HT1080 (cell line): Measurements from ENCODE around the gene TNP2. TPM values are rescaled to one million over a fixed set of nuclear protein-coding genes. Genes with fewer than 3 reads are reported as not detected.

Experiments
- DNase-seq: peaks from one replicate; pipeline ENCODE4 v3.0.0-alpha.2; 2015; ENCODE audit warnings: low read depth
- polyA plus RNA-seq, 2 experiments: library from polyadenylated mRNA; depleted of rRNA; stranded (reverse); fragments of >200 nt; gene quantifications; 2 replicates each; pipeline ENCODE4 v1.2.3, GENCODE V29; 2015
- total RNA-seq: library from RNA; depleted of rRNA; stranded (reverse); fragments of >200 nt; shearing (Covaris generic); gene quantifications from 2 replicates; pipeline ENCODE4 v1.2.3, GENCODE V29; 2014; rRNA removed

The TNP2 gene
- total RNA-seq: not detected in 2 replicates
- not detected in 2 replicates for polyA plus RNA-seq (2015; cell fraction: cytosol; rRNA removed)
- polyA plus RNA-seq (2015; cell fraction: nucleus; rRNA removed): not detected in 2 replicates

DNA sequence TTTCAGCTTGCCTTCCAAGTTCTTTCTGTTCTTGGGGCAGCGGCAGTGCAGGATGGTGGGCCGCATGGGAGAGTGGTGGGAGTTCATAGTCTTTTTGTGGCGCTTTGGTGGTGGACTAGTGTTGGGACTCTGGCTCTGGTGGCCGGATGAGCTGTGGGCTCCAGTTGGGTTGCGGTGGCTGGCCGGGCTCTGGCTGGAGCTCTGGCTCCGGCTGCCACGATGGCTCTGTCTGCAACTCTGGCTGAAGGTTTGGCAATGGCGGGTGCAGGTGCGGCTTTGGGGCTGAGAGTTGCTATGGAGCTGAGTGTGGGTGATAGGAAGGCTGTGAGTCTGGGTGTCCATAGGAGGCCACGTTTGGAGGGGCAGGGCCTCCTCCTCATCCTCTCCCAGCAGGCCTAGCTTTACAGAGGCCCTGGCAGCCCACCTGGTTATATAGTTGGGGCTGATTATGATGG, at the start of gene TNP2:
TNP2 (minus strand) TSS at position 405 of the 455 bp plus-strand sequence; CDS start at position 342, 63 bp downstream.
- no peak for DNase-seq

GRCh38 chr16:11318817-11319216, 49.7 kb upstream of the TNP2 start:
- no peak for DNase-seq

DNA sequence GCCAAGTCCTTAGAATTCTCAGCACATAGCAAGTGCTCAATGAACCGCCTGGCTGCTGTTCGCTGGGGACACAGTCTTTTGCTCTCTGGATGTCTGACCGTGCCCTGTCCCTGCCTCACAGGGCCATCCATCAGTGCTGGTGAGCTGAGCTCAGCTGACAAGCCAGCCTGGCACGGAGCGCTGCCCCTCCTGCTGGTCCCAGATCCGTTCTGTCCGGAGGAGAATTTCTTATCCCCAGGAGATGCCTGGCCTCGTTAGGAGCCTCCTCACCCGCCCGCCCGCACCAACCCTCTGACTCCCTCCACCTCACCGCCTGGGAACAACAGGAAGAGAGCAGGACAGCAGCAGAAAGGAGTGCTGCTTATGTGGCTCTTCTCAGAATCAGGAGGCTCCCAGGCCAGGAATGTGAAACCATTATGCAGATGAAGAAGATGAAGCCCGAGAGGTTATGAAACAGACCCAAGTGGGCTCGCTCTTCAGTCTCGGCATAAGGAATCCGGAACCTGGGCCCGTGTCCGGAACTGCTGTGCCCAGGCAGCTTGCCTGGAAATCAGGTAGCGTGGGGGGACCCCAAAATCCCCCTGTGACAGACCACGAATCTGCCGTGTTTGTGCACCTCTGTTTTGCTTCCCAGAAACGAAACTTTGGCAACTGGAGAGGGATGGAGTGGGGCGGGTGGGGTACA, 47.3 kb upstream of the TNP2 start:
- DNase-seq: no peak

GRCh38 chr16:11315510-11315909, 46.4 kb upstream of the TNP2 start:
- peak; percentile 88 for DNase-seq

DNA sequence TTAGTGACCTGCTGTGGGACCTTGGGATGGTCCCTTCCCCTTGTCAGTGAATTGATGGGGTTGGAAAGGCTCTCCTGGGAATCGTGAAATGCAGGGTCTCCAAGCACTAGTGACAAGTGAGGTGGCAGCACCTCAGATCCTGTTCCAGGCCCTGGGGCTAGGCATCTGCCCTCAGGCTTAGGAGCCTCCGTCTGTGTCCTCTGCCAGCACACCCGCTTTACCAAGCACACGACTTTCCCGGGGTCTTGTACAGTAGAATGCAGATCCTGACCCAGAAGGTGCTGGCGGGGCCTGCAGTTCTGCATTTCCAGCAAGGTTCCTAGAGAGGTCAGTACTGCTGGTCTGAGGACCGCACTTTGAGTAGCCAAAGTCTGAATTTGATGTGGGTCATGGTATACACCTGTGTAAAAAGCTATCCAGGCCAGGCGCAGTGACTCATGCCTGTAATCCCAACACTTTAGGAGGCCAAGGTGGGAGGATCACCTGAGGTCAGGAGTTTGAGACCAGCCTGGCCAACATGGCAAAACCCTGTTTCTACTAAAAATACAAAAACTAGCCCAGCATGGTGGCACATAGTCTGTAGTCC, 45.3 kb upstream of the TNP2 start:
- DNase-seq: no peak

DNA sequence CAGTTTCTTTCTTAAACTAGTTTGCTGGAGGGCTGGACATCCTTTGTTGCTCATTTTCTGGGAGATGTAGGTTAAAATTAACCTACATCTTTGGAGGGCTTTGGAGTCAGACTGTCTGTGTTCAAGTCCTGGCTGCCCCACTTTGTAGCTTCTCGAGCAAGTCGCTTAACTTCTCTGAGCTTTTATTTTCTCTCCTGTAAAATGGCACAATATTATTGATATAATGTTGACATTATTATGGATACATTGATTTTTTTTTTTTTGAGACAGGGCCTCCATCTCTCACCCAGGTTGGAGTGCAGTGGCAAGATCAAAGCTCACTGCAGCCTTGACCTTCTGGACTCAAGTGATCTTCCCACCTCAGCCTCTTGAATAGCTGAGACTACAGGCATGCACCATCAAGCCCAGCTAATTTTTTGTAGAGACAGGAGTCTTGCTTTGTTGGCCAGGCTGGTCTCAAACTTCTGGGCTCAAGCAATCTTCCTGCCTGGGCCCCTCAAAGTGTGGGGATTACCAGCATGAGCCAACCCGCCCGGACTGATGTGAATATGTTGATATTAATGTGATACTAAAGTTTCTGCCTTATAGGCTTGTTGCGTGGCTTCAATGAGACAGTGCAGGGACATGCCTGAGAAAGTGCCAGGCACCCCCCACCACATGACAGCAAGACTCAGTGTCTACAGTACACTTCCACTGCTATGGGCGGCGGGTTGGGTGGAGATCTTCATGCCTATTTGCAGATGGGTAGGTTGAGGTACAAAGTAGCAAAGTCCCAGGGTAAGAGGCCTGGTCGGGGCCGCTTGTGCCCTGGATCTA, 44.6 kb upstream of the TNP2 start:
- no peak for DNase-seq

- DNase-seq: peak; percentile 49
These were observed 43.8 kb upstream of the TNP2 start for GRCh38 chr16:11312718-11313492.

DNA sequence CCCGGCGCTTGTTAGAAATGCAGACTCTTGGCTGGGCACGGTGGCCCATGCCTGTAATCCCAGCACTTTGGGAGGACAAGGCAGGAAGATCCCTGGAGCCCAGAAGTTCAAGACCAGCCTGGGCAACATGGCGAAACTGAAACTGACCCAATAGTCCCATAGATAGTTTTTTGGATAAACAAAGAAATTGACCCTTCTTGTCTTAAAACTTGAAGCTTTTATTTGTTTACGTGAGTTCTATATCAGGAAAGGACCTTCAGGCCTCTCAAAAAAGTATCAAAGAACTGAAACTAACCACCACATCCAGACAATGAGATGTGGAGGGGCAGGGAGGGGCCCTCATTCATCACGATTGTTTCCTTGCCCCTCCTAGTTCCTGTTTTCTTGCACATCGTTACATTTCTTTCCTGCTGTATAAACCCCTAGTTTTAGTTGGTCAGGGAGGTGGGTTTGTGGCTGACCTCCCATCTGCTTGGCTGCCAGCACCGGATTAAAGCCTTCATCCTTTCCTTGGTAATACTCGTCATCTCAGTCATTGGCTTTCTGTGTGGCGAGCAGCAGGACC, 42.0 kb upstream of the TNP2 start:
- DNase-seq: no peak

- no peak for DNase-seq
These were observed 41.5 kb upstream of the TNP2 start for GRCh38 chr16:11310634-11310977.

DNA sequence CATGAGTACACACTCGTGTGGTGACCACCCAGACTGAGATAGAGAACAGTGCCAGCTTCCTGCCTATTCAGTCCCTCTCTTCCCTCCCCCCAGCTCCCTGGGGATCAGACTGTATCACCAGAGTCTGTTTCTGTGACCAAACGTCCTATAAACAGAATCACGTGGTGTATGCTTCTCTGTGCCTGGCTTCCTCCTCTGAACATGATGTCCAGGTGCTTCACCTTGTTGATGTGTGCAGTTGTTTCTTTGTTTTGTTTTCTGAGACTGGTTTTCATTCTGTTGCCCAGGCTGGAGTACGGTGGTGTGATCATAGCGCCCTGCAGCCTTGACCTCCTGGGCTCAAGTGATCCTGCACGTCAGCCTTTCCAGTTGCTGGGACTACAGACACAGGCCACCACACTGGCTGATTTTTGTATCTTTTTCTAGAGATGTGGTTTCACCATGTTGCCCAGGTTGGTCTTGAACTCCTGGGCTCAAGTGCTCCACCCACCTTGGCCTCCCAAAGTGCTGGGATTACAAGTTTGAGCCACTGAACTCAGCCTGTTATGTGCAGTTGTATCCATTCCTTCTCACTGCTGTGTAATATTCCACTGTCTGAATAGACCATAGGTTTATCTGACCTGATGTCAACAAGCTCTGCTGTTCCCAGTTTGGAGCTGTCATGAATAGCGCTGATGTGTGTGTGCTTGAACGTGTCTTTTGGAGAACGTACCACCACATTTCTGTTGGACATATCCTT, 40.9 kb upstream of the TNP2 start:
- DNase-seq: no peak

- DNase-seq: no peak
These were observed 39.6 kb upstream of the TNP2 start for GRCh38 chr16:11308493-11309283.

DNA sequence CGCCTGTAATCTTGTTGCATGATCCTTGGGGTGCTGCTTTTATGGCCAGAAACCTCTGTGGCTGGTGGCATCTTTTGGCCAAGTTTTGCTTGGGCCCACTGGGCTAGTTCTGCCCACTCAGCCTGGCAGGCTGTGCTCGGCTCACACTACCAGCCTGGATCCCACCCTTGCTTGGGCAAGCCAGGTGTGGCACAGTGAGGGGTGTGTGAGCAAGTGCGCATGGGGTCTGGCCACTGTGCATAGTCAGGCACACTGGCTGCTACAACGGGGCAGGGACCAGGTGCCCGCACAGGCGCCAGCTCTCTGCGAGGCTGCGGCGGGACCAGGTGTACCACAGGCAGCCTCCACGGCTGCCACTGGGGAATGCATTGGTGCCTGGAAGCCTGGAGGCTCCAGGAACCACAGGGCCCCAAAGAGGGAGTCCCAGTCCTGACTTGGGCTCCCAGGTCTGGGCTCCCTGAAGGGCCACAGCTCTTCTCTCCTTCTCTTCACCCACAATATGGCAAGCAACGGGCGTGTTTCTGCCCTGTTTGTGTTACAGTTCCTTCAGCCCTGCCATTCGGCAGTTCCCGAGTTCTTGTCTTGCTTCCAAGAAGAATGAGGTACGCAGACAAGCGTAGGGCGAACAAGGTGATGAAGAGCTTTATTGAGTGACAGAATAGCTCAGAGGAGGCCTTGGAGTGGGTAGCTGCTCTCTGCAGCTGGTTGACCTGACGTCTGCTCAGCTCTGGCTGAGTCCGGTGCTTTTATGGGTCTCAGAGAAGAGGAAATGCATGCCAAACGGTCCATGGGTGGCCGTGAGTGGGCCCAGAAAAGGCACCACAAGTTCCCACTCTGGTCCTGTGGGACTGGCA, 38.7 kb upstream of the TNP2 start:
- no peak for DNase-seq

GRCh38 chr16:11306997-11307638, 38.0 kb upstream of the TNP2 start:
- DNase-seq: no peak

DNA sequence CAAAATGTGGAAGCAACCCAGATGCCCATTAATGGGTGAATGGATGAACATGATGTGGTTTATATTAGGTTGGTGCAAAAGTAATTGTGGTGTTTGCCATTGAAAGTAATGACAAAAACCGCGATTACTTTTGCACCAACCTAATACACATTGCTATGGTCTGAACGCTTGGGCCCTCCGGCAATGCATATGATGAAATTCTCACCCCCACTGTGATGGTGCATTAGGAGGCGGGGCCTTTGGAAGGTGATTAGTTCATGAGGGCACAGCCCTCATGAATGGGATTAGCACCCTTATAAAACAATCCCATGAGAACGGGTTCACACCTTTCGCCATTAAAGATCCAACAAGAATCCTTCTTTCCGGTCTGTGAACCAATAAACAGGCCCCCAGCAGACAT, 37.3 kb upstream of the TNP2 start:
- DNase-seq: no peak

- no peak for DNase-seq
These were observed 34.4 kb upstream of the TNP2 start for GRCh38 chr16:11303405-11304138.

- no peak for DNase-seq
These were observed 33.9 kb upstream of the TNP2 start for GRCh38 chr16:11302977-11303376.
